ENCODE results near the gene SCNM1.
"Not testable (repeated sequence)": the region's sequence is repeated elsewhere in the genome, so short reads cannot be mapped to it uniquely, and the experiment has no call there.

SCNM1 gene

DNA sequence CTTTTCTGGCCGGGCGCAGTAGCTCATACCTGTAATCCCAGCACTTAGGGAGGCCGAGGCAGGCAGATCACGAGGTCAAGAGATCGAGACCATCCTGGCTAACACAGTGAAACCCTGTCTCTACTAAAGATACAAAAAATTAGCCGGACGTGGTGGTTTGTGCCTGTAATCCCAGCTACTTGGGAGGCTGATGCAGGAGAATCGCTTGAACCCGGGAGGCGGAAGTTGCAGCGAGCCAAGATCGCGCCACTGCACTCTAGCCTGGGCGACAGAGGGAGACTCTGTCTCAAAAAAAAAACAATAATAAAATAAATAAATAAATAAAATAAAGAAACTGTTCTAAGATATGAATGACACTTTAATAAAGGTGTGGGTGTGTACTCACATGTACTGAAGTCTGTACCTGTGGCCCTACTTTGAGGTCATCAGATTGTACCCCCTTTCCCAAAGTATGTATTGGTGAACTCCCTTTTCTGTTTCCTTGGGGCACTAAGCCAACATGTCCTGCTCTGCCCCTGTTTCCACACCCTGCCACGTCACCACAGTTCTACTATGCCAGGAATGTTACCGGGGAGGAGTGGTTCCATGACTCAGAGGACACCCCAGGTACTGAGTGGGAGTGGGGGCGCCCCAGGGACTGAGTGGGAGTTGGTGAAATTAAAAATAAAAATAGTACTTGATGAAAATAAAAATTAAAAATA, 29.1 kb downstream of the SCNM1 start:
- DNase-seq = peak; percentile 21

GRCh38 chr1:151196292-151196800, 30.4 kb downstream of the SCNM1 start:
- peak; percentile 83 for DNase-seq

DNA sequence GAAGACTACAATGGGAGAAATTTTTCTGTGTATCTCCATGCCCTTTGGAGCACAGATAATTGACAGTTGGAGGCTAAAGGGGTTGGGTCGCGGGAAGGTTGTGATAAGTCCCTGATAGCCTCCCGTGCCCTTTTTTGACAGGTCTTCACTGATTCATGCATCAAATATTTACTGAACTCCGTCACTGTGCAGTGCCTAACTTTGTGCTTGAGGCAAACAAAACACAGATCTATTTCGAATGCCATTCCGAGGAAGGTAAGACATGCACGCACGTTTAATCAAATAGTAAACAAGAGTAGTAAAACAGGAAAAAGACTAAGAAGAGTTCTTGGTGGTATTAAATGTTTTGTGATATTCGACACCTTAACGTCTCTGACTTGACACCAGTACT, 31.9 kb downstream of the SCNM1 start:
- no peak for DNase-seq

GRCh38 chr1:151198254-151199127, 32.5 kb downstream of the SCNM1 start, which contains the start of gene PIP5K1A:
PIP5K1A (plus strand) TSS chr1:151198552; CDS start chr1:151198997, 445 bp downstream.
- DNase-seq = peak; percentile 97

GRCh38 chr1:151199873-151200581, 34.1 kb downstream of the SCNM1 start:
- peak; percentile 38 for DNase-seq

- DNase-seq = not testable (repeated sequence)
These were observed 39.5 kb downstream of the SCNM1 start for GRCh38 chr1:151205381-151205965.

GRCh38 chr1:151210830-151211229, 44.9 kb downstream of the SCNM1 start:
- no peak for DNase-seq

GRCh38 chr1:151211972-151212705, 46.2 kb downstream of the SCNM1 start:
- peak; percentile 76 for DNase-seq

DNA sequence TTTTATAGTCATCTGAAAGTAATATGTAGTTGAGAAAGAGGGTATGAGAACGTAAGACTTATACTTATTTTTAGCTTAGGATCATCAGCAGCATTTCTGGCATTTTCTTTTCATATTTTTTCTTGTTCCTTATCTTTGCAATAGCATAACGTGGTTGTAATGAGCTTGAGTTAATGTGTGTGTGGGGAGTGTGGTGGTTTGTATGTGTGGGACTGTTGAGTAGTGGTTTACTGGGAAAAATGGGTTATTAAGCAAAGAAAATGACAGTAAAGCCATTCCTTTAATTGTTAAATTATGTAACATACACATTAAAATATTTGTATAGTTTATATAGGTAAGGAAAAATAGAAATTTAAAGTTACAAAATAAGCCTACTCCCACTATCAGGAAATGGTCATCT, 47.6 kb downstream of the SCNM1 start:
- DNase-seq = no peak
